NB4 (cell line): ENCODE measurements around the gene ADGRB3.

ENCODE experiments used
- MYC ChIP-seq: IDR thresholded peaks from 2 replicates; pipeline ENCODE4 v1.6.1; 2011; ENCODE audit warnings: low read depth, low read length
- POLR2A ChIP-seq: IDR thresholded peaks from 2 replicates; pipeline ENCODE4 v1.6.1; 2011; ENCODE audit warnings: mild to moderate bottlenecking; ENCODE audit not compliant: insufficient read length; ENCODE audit errors: extremely low read depth

DNA sequence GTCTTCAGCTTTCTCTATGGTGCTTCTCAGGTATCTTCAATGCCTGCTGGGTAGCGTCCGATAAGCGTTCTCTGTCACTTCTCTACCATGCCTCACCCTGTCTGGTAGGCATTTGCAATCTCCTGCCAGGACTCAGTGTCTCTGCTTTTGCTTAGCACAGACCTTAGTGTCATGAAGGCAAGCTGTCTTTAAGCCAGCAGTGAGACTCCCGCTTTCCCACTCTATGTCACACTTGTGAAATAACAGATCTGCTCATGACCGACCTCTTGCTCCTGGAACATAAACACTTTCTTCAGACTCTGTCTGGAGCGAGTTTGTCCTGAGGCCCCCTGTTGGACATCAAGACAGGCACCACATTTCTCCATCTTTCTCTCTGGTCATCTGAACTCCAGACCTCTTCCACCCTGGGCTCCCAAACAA is 17.0 kb downstream of the ADGRB3 start:
- TF ChIP-seq POLR2A: no peak
- no peak for TF ChIP-seq MYC
